Measurements from ENCODE around the gene DHX38. TPM values are rescaled to one million over a fixed set of nuclear protein-coding genes. Genes with fewer than 3 reads are reported as not detected.

Gene DHX38
- total RNA-seq, 1 donor from 2014 or later, result 91.6 TPM

DNA sequence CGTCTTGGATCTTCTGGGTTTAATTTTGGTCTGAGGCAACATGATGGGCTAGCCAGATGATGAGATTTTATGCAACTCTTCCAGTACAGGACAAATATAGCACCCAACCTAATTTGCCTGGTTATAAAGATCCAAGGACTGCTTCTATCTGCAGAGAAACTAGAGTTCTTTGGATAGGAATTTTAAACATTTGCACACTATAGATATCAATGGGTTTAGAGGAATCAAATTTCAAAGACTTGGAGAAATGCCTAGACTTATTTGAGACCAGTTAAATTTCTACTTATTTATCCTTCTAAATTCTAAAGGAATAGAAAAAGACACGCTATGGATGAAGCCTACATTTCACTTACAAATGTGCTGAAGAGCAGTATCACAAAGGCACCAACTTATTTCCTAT, 65.7 kb downstream of the DHX38 start:
- DNase-seq (ENCODE audit: low read depth) (no peak), FAIRE-seq (no peak)
- H3K36me3 ChIP-seq (ENCODE audit: control insufficient read depth, insufficient read depth, low read length), result no peaks in the 10 kb centered on the region
- no peaks in the 10 kb centered on the region for H3K27me3 ChIP-seq (ENCODE audit: control insufficient read depth, insufficient read depth, low read length)
- H3K4me3 ChIP-seq (ENCODE audit: low read depth, low read length), result no peak overlapping the region
- TF ChIP-seq, protein P1, sequence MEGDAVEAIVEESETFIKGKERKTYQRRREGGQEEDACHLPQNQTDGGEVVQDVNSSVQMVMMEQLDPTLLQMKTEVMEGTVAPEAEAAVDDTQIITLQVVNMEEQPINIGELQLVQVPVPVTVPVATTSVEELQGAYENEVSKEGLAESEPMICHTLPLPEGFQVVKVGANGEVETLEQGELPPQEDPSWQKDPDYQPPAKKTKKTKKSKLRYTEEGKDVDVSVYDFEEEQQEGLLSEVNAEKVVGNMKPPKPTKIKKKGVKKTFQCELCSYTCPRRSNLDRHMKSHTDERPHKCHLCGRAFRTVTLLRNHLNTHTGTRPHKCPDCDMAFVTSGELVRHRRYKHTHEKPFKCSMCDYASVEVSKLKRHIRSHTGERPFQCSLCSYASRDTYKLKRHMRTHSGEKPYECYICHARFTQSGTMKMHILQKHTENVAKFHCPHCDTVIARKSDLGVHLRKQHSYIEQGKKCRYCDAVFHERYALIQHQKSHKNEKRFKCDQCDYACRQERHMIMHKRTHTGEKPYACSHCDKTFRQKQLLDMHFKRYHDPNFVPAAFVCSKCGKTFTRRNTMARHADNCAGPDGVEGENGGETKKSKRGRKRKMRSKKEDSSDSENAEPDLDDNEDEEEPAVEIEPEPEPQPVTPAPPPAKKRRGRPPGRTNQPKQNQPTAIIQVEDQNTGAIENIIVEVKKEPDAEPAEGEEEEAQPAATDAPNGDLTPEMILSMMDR (IDR thresholded peaks at IDR 0.05; ENCODE audit: insufficient read depth, low read length, severe bottlenecking), result no peak

- TF ChIP-seq, protein P1 (IDR thresholded peaks at IDR 0.05; ENCODE audit: insufficient read depth, low read length, severe bottlenecking), result no peak
- H3K27me3 ChIP-seq (ENCODE audit: control insufficient read depth, insufficient read depth, low read length), result no peaks in the 10 kb centered on the region
- no peaks in the 10 kb centered on the region for H3K36me3 ChIP-seq (ENCODE audit: control insufficient read depth, insufficient read depth, low read length)
- no peak for DNase-seq (ENCODE audit: low read depth)
- FAIRE-seq, result no peak
- no peak overlapping the region for H3K4me3 ChIP-seq (ENCODE audit: low read depth, low read length)
Measured at GRCh38 chr16:72159801-72160200, 66.2 kb downstream of the DHX38 start.

DNA sequence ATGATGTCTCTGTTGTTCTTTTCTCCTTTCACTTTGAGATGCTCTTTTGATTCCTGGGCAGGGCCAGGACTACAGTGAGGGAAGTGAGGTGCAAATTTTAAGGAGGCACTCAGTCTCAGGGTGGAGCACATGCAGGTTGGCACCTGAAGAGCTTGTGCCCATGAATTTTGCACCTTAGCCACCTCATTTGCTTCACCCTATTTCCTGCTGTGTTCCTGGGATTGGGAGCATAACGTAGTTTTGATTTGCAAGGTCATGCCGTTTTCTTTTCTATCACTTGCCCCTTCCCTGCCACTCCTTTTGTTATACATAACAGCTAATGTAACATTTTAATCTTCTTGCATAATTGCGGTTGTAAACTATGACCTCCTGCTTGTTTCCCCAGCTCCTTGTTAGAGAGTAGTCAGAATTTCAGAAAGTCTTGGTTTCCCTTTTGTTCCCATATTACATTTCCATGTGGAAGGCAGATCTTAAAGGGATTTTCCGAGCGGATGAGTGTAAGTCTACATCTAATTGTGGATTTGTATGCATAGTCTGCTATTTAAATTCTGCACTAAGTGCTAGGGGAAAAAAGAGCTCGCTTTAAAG, 68.6 kb downstream of the DHX38 start:
- H3K27me3 ChIP-seq (ENCODE audit: control insufficient read depth, insufficient read depth, low read length), result no peaks in the 10 kb centered on the region
- H3K4me3 ChIP-seq (ENCODE audit: low read depth, low read length), result no peak overlapping the region
- DNase-seq (ENCODE audit: low read depth) (no peak), FAIRE-seq (no peak)
- no peaks in the 10 kb centered on the region for H3K36me3 ChIP-seq (ENCODE audit: control insufficient read depth, insufficient read depth, low read length)
- TF ChIP-seq, protein P1 (IDR thresholded peaks at IDR 0.05; ENCODE audit: insufficient read depth, low read length, severe bottlenecking), result no peak

Other genes with a start within 250 kb of the DHX38 start
- gene ATXN1L, start 247.9 kb upstream of the DHX38 start, total RNA-seq, result 9.2 and 12.9 TPM in 2 replicates
- gene ZNF821, start 209.7 kb upstream of the DHX38 start, total RNA-seq, result 8.2 and 9.5 TPM in 2 replicates
- 147 and 157 TPM in 2 replicates for gene IST1, start 198.3 kb upstream of the DHX38 start, total RNA-seq
- not detected in 2 replicates for gene PKD1L3, start 93.4 kb upstream of the DHX38 start, total RNA-seq
- 5.0 and 11.1 TPM in 2 replicates for gene DHODH, start 85.1 kb upstream of the DHX38 start, total RNA-seq
- gene HP, start 39.3 kb upstream of the DHX38 start, total RNA-seq, result not detected in 2 replicates
- not detected in 2 replicates for gene HPR, start 30.6 kb upstream of the DHX38 start, total RNA-seq
- 5.4 and 6.8 TPM in 2 replicates for gene TXNL4B, start 227 bp upstream of the DHX38 start, total RNA-seq
- gene PMFBP1, start 78.3 kb downstream of the DHX38 start, total RNA-seq, result 0.53 and 1.9 TPM in 2 replicates